ENCODE results near the gene ILKAP. TPM values are rescaled to one million over a fixed set of nuclear protein-coding genes. Genes with fewer than 3 reads are reported as not detected.

The ILKAP gene
- total RNA-seq, 2 donors from 2014 or later: 23.4 to 27.9 TPM

- ATAC-seq (peak; percentile 22 to 48), DNase-seq (peak; percentile 38)
- intact Hi-C loops (cut with DNase I): no loop called here
Observed at GRCh38 chr2:238158509-238159070, 44.9 kb downstream of the ILKAP start, which contains the start of gene ERFE. Gene ERFE, plus strand, starts transcription at chr2:238158970. Its CDS starts 38 bp downstream, at chr2:238159008.

GRCh38 chr2:238158018-238158508 lies 45.4 kb downstream of the ILKAP start:
- intact Hi-C loops (cut with DNase I): no loop called here
- no peak for ATAC-seq
- no peak for DNase-seq

- DNase-seq: peak; percentile 17
- intact Hi-C loops (cut with DNase I): no loop called here
- no peak for ATAC-seq
Observed at GRCh38 chr2:238157506-238158017, 45.9 kb downstream of the ILKAP start.

GRCh38 chr2:238155761-238156694 lies 47.5 kb downstream of the ILKAP start:
- no peak for ATAC-seq
- intact Hi-C loops (cut with DNase I): no loop called here
- DNase-seq: peak; percentile 23

GRCh38 chr2:238155051-238155760 lies 48.3 kb downstream of the ILKAP start:
- intact Hi-C loops (cut with DNase I): no loop called here
- ATAC-seq: peak; percentile 45 to 50
- peak; percentile 74 for DNase-seq

- ATAC-seq (no peak), DNase-seq (no peak)
- intact Hi-C loops (cut with DNase I): no loop called here
Observed at GRCh38 chr2:238154570-238154969, 48.9 kb downstream of the ILKAP start.

- ATAC-seq (no peak), DNase-seq (no peak)
- intact Hi-C loops (cut with DNase I): no loop called here
Observed at GRCh38 chr2:238152771-238153688, 50.5 kb downstream of the ILKAP start.

- ATAC-seq: no peak
- no peak for DNase-seq
- intact Hi-C loops (cut with DNase I): no loop called here
Observed at GRCh38 chr2:238151628-238152235, 51.8 kb downstream of the ILKAP start.

- intact Hi-C loops (cut with DNase I): no loop called here
- DNase-seq: no peak
- no peak for ATAC-seq
Observed at GRCh38 chr2:238151205-238151604, 52.3 kb downstream of the ILKAP start.

- ATAC-seq (no peak), DNase-seq (no peak)
- intact Hi-C loops (cut with DNase I): no loop called here
Observed at GRCh38 chr2:238150686-238151085, 52.8 kb downstream of the ILKAP start.

- intact Hi-C loops (cut with DNase I): no loop called here
- no peak for ATAC-seq
- DNase-seq: no peak
Observed at GRCh38 chr2:238149841-238150572, 53.5 kb downstream of the ILKAP start.

- no peak for DNase-seq
- intact Hi-C loops (cut with DNase I): no loop called here
- ATAC-seq: no peak
Observed at GRCh38 chr2:238148981-238149380, 54.5 kb downstream of the ILKAP start.

- intact Hi-C loops (cut with DNase I): no loop called here
- no peak for DNase-seq
- no peak for ATAC-seq
Observed at GRCh38 chr2:238146884-238147544, 56.5 kb downstream of the ILKAP start.

GRCh38 chr2:238145851-238146250 lies 57.6 kb downstream of the ILKAP start:
- ATAC-seq (no peak), DNase-seq (no peak)
- intact Hi-C loops (cut with DNase I): no loop called here

- intact Hi-C loops (cut with DNase I): no loop called here
- ATAC-seq (no peak), DNase-seq (no peak)
Observed at GRCh38 chr2:238145046-238145445, 58.4 kb downstream of the ILKAP start.

- ATAC-seq: no peak
- no peak for DNase-seq
- intact Hi-C loops (cut with DNase I): no loop called here
Observed at GRCh38 chr2:238144262-238144661, 59.2 kb downstream of the ILKAP start.
